Suprapubic skin (tissue), 3 donors: ENCODE data around the gene AHSA1.

ENCODE experiments used
- CTCF ChIP-seq, 2 donors: fragments of 200-600 bp in 1 of 2; fragments of 450-650 bp in 1 of 2; sonication (generic) in 1 of 2; IDR thresholded peaks; one replicate each; pipeline ENCODE4 v1.5.1; 2016 to 2019; ENCODE audit warnings: antibody characterized with exemption in 2 of 2, mild to moderate bottlenecking in 1 of 2, moderate library complexity in 1 of 2
- EP300 ChIP-seq: sonication (generic); formaldehyde crosslinking; IDR thresholded peaks from one replicate; pipeline ENCODE4 v1.6.1; 2017; ENCODE audit warnings: antibody characterized with exemption
- POLR2A ChIP-seq, 2 donors: fragments of 450-650 bp; IDR thresholded peaks; one replicate each; pipeline ENCODE4 v1.6.1; 2017; ENCODE audit warnings: antibody characterized with exemption in 2 of 2, mild to moderate bottlenecking in 2 of 2, moderate library complexity in 2 of 2

- no peak for TF ChIP-seq CTCF (IDR thresholded peaks at IDR 0.05)
- no peak for TF ChIP-seq EP300
- TF ChIP-seq POLR2A (IDR thresholded peaks at IDR 0.05), result no peak
These were observed 24.5 kb downstream of the AHSA1 start for GRCh38 chr14:77482422-77482821.
